Adrenal gland (tissue), 5 donors: ENCODE measurements around the gene ANO2.

ENCODE experiments used
- POLR2A ChIP-seq, 2 donors: fragments of 450-650 bp; IDR thresholded peaks; one replicate each; pipeline ENCODE4 v1.6.1; 2017; ENCODE audit warnings: antibody characterized with exemption in 2 of 2, mild to moderate bottlenecking in 2 of 2, moderate library complexity in 1 of 2
- TF ChIP-seq, protein P1 (sequence below), 6 experiments: fragments of 450-650 bp in 4 of 6; fragments of 200-600 bp in 2 of 6; sonication (generic) in 1 of 6; IDR thresholded peaks; 1 replicate in 5 of 6; 2 replicates in 1 of 6; pipeline versions ENCODE4 v1.5.1 to v1.8.0; 2016 to 2021; ENCODE audit warnings: antibody characterized with exemption in 6 of 6, mild to moderate bottlenecking in 2 of 6, moderate library complexity in 1 of 6
- donor health status: DM: no; HTN: no; CAD: no.

DNA sequence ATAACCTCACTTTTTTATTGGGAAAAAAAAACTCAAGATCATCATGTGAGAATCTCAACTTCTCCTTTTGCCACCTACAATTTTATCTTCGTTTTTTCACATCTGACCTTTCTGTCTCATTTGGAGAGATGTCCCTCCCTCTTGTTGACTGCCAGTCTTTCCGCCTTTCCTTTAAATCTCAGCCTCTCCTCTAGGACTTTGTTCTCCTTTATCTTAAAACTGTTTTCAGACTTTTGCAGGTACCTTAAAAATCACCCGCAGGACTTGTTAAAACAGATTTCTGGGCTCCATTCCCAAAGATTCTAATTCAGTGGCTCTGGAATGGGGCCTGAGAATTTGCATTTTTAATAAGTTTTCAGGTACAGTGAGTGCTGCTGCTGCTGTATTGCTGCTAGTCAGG is 289.9 kb downstream of the ANO2 start:
- TF ChIP-seq POLR2A (IDR thresholded peaks at IDR 0.05), result no peak
- TF ChIP-seq, protein P1, sequence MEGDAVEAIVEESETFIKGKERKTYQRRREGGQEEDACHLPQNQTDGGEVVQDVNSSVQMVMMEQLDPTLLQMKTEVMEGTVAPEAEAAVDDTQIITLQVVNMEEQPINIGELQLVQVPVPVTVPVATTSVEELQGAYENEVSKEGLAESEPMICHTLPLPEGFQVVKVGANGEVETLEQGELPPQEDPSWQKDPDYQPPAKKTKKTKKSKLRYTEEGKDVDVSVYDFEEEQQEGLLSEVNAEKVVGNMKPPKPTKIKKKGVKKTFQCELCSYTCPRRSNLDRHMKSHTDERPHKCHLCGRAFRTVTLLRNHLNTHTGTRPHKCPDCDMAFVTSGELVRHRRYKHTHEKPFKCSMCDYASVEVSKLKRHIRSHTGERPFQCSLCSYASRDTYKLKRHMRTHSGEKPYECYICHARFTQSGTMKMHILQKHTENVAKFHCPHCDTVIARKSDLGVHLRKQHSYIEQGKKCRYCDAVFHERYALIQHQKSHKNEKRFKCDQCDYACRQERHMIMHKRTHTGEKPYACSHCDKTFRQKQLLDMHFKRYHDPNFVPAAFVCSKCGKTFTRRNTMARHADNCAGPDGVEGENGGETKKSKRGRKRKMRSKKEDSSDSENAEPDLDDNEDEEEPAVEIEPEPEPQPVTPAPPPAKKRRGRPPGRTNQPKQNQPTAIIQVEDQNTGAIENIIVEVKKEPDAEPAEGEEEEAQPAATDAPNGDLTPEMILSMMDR (IDR thresholded peaks at IDR 0.05), result no peak
